ENCODE data around the gene GALNT18. TPM values are rescaled to one million over a fixed set of nuclear protein-coding genes. Genes with fewer than 3 reads are reported as not detected.

The GALNT18 gene
- total RNA-seq, 3 donors from 2014 or later: 2.2 to 3.4 (median 3.3) TPM

- H3K9me3 Mint-ChIP-seq: no peaks in the 10 kb centered on the region
- ATAC-seq (no peak), DNase-seq (no peak)
- no peaks in the 10 kb centered on the region for H3K4me1 Mint-ChIP-seq (ENCODE audit: low read depth)
- no peaks in the 10 kb centered on the region for H3K36me3 Mint-ChIP-seq (ENCODE audit: insufficient read depth)
- no peak overlapping the region for H3K4me3 Mint-ChIP-seq
- H3K27me3 Mint-ChIP-seq (ENCODE audit: low read depth): peaks cover 4% of the 10 kb centered on the region
Measured at GRCh38 chr11:11395126-11395525, 226.7 kb downstream of the GALNT18 start.

- no peaks in the 10 kb centered on the region for H3K9me3 Mint-ChIP-seq
- no peak for DNase-seq
Measured at GRCh38 chr11:11394241-11394640, 227.6 kb downstream of the GALNT18 start.

DNA sequence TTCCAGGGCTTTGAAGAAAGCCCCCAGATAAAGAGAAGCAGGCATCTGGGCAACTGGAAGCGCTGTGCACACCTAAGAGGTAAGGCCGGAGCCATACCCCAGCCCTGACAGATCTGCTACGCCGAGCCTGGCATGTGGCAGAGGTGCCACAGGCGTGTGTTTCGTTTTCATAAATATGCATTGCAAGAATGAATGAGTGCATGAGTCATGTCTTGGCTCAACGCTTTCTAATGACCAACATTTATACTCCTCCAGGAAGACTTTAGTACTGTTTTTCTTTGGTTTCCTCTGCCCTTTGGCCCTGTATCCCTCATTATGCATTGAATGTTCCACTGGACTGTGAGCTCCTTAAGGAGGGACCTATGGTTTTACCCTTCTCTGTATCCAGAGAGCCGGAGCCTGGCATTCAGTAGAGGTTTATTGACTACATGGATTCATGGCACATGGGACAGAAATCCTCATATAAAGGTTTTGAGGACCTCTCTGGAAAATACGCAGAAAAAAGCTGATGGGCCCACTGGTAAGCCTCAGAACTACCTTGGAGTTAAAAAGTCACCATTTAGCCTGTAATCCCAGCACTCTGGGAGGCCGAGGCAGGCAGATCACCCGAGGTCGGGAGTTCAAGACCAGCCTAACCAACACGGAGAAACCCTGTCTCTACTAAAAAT is 229.9 kb downstream of the GALNT18 start:
- Mint-ChIP-seq H3K27me3 (ENCODE audit: low read depth) (peaks cover 4% of the 10 kb centered on the region), H3K4me1 (ENCODE audit: low read depth) (no peaks in the 10 kb centered on the region), H3K36me3 (ENCODE audit: insufficient read depth) (no peaks in the 10 kb centered on the region), H3K4me3 (no peak overlapping the region), H3K9me3 (no peaks in the 10 kb centered on the region)
- no peak for DNase-seq
- ATAC-seq: no peak

More at GRCh38 chr11:11394241-11394640, 227.6 kb downstream of the GALNT18 start:
- peaks cover 4% of the 10 kb centered on the region for H3K27me3 Mint-ChIP-seq (ENCODE audit: low read depth)
- ATAC-seq: no peak
- no peaks in the 10 kb centered on the region for H3K4me1 Mint-ChIP-seq (ENCODE audit: low read depth)
- no peaks in the 10 kb centered on the region for H3K36me3 Mint-ChIP-seq (ENCODE audit: insufficient read depth)
- no peak overlapping the region for H3K4me3 Mint-ChIP-seq

DNA sequence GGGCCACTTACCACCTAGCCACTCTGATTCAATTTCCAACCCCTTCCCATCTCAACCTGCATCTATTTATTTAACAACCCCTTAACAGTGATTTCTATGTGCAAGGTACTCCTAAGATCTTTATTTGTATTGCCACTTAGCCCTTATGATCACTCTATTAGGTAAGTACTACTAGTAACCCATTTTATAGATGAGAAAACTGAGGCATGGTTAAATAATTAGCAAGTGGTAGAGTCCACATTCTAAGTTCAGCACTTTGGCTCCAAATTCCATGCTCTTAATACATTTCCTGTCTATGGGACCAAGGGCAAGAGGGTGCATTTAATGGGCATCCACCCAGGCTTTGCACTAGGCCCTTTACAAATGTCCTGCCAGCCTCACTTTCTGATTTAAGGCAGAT is 230.6 kb downstream of the GALNT18 start:
- ATAC-seq (no peak), DNase-seq (no peak)
- Mint-ChIP-seq H3K4me1 (ENCODE audit: low read depth) (no peaks in the 10 kb centered on the region), H3K27me3 (ENCODE audit: low read depth) (peaks cover 4% of the 10 kb centered on the region), H3K9me3 (no peaks in the 10 kb centered on the region), H3K4me3 (no peak overlapping the region), H3K36me3 (ENCODE audit: insufficient read depth) (no peaks in the 10 kb centered on the region)

- Mint-ChIP-seq H3K36me3 (ENCODE audit: insufficient read depth) (no peaks in the 10 kb centered on the region), H3K4me3 (no peak overlapping the region), H3K9me3 (no peaks in the 10 kb centered on the region), H3K27me3 (ENCODE audit: low read depth) (peaks cover 2% of the 10 kb centered on the region), H3K4me1 (ENCODE audit: low read depth) (no peaks in the 10 kb centered on the region)
- DNase-seq (no peak), ATAC-seq (no peak)
Measured at GRCh38 chr11:11390068-11390771, 231.6 kb downstream of the GALNT18 start.

- Mint-ChIP-seq H3K4me3 (no peak overlapping the region), H3K9me3 (no peaks in the 10 kb centered on the region), H3K4me1 (ENCODE audit: low read depth) (no peaks in the 10 kb centered on the region), H3K36me3 (ENCODE audit: insufficient read depth) (no peaks in the 10 kb centered on the region), H3K27me3 (ENCODE audit: low read depth) (peaks cover 2% of the 10 kb centered on the region)
- no peak for DNase-seq
- ATAC-seq: no peak
Measured at GRCh38 chr11:11389238-11389637, 232.6 kb downstream of the GALNT18 start.

DNA sequence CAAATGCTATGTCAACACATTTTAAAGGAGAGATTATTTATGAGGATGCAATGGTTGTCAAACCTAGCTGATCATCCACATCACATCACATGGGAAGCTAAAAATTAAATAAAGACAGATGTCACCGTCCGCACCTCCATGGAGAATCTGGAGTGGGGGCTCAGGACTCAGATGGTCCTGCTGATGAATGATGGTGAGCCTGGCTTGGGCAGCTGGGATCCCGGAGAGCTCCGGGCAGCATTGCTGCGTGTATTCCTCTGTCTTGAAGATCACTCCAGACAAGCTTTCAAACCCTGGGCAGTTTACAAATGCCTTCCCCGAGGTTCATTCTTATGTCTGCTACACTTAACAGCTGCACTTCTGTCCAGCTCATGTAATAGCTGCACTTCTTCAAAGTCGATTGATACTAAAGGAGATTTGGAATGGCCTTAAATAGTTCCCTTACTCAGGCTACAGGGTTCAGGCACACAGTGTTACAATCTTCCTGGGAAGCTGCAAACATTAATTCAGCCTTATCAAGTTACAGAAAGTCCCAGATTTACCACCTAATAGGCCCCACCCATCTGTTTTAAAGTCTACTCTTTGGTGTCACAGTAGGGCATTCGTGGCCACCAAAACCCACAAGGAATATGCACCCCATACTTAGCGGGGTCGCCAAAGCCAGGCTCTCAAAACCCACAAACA is 234.0 kb downstream of the GALNT18 start:
- Mint-ChIP-seq H3K36me3 (ENCODE audit: insufficient read depth) (no peaks in the 10 kb centered on the region), H3K4me3 (no peak overlapping the region), H3K9me3 (no peaks in the 10 kb centered on the region), H3K4me1 (ENCODE audit: low read depth) (no peaks in the 10 kb centered on the region), H3K27me3 (ENCODE audit: low read depth) (no peaks in the 10 kb centered on the region)
- ATAC-seq (no peak), DNase-seq (no peak)

DNA sequence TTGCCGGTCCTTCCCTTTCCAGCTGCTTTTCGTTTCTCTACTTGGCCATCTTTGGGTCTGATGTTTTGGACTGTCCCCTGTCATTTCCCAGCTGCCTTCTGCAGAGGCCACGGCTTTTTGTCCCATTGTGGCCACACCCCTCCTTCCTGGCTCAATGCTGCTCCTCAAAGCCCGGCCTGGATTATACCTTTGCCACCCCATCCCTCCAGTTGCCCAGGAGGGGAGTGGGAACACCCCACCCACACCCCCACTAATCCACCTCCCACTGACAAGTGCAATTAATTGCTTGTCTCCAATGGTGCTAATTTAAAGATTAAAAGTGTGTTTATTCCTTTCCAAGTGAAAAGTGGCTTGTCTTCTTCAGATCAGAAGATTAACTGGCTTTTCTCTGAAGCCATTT is 234.6 kb downstream of the GALNT18 start:
- H3K27me3 Mint-ChIP-seq (ENCODE audit: low read depth): no peaks in the 10 kb centered on the region
- no peaks in the 10 kb centered on the region for H3K9me3 Mint-ChIP-seq
- no peak for ATAC-seq
- H3K4me1 Mint-ChIP-seq (ENCODE audit: low read depth): no peaks in the 10 kb centered on the region
- H3K4me3 Mint-ChIP-seq: no peak overlapping the region
- no peaks in the 10 kb centered on the region for H3K36me3 Mint-ChIP-seq (ENCODE audit: insufficient read depth)
- DNase-seq: no peak

GRCh38 chr11:11384829-11385228 is 237.0 kb downstream of the GALNT18 start:
- no peaks in the 10 kb centered on the region for H3K36me3 Mint-ChIP-seq (ENCODE audit: insufficient read depth)
- H3K4me3 Mint-ChIP-seq: no peak overlapping the region
- DNase-seq (no peak), ATAC-seq (no peak)
- no peaks in the 10 kb centered on the region for H3K9me3 Mint-ChIP-seq
- peaks cover 2% of the 10 kb centered on the region for H3K27me3 Mint-ChIP-seq (ENCODE audit: low read depth)
- H3K4me1 Mint-ChIP-seq (ENCODE audit: low read depth): no peaks in the 10 kb centered on the region

- no peak for ATAC-seq
- Mint-ChIP-seq H3K27me3 (ENCODE audit: low read depth) (peaks cover 2% of the 10 kb centered on the region), H3K9me3 (no peaks in the 10 kb centered on the region)
Measured at GRCh38 chr11:11383995-11384394, 237.8 kb downstream of the GALNT18 start.

GRCh38 chr11:11382858-11383532 is 238.8 kb downstream of the GALNT18 start:
- ATAC-seq: no peak
- Mint-ChIP-seq H3K36me3 (ENCODE audit: insufficient read depth) (no peaks in the 10 kb centered on the region), H3K27me3 (ENCODE audit: low read depth) (peaks cover 2% of the 10 kb centered on the region), H3K4me3 (no peak overlapping the region), H3K9me3 (no peaks in the 10 kb centered on the region), H3K4me1 (ENCODE audit: low read depth) (no peaks in the 10 kb centered on the region)
- no peak for DNase-seq

More at GRCh38 chr11:11383995-11384394, 237.8 kb downstream of the GALNT18 start:
- no peaks in the 10 kb centered on the region for H3K4me1 Mint-ChIP-seq (ENCODE audit: low read depth)
- no peak overlapping the region for H3K4me3 Mint-ChIP-seq
- DNase-seq: no peak
- H3K36me3 Mint-ChIP-seq (ENCODE audit: insufficient read depth): no peaks in the 10 kb centered on the region

GRCh38 chr11:11381471-11382105 is 240.2 kb downstream of the GALNT18 start:
- ATAC-seq (no peak), DNase-seq (no peak)
- H3K27me3 Mint-ChIP-seq (ENCODE audit: low read depth): peaks cover 2% of the 10 kb centered on the region
- no peaks in the 10 kb centered on the region for H3K36me3 Mint-ChIP-seq (ENCODE audit: insufficient read depth)
- H3K4me1 Mint-ChIP-seq (ENCODE audit: low read depth): no peaks in the 10 kb centered on the region
- no peaks in the 10 kb centered on the region for H3K9me3 Mint-ChIP-seq
- H3K4me3 Mint-ChIP-seq: no peak overlapping the region

GRCh38 chr11:11380883-11381282 is 240.9 kb downstream of the GALNT18 start:
- Mint-ChIP-seq H3K27me3 (ENCODE audit: low read depth) (peaks cover 2% of the 10 kb centered on the region), H3K9me3 (no peaks in the 10 kb centered on the region), H3K4me1 (ENCODE audit: low read depth) (no peaks in the 10 kb centered on the region), H3K36me3 (ENCODE audit: insufficient read depth) (no peaks in the 10 kb centered on the region), H3K4me3 (no peak overlapping the region)
- DNase-seq (no peak), ATAC-seq (no peak)

DNA sequence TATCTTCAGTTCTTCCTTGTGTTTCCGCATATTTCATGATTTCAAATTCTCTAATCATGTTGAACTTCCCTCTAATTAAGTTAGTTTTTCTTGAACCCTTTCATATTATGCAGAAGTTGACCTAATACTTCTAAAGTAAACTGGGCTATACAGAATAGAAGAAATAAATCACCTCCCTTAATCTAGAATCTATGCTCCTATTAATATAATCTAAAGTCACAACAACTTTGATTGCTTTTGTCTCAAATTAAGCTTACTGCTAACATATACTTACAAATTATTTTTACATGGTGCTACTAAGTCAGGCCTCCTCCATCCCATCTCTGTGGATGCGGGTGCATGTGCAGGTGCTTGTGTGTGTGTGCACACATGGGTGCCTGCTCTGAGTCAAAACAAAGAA is 241.5 kb downstream of the GALNT18 start:
- Mint-ChIP-seq H3K9me3 (no peaks in the 10 kb centered on the region), H3K4me1 (ENCODE audit: low read depth) (no peaks in the 10 kb centered on the region), H3K4me3 (no peak overlapping the region), H3K36me3 (ENCODE audit: insufficient read depth) (no peaks in the 10 kb centered on the region), H3K27me3 (ENCODE audit: low read depth) (peaks cover 2% of the 10 kb centered on the region)
- ATAC-seq (no peak), DNase-seq (no peak)
